GM12878 (cell line): ENCODE measurements around the gene MSH3.

Experiments
- BCL3 ChIP-seq: IDR thresholded peaks from 2 replicates; pipeline ENCODE4 v1.6.1; 2011; ENCODE audit warnings: borderline replicate concordance, low read depth, mild to moderate bottlenecking, moderate library complexity, low read length; ENCODE audit not compliant: insufficient read depth, poor library complexity, severe bottlenecking
- CTCF ChIP-seq, 3 experiments: IDR thresholded peaks in 2 of 3; conservative IDR thresholded peaks in 1 of 3; 2 replicates each; pipeline ENCODE4 v1.5.1; 2011; ENCODE audit warnings: low read depth in 3 of 3, low read length in 3 of 3, mild to moderate bottlenecking in 3 of 3, control low read depth in 2 of 3, moderate library complexity in 2 of 3, inconsistent platforms in 1 of 3, mixed read lengths in 1 of 3; ENCODE audit not compliant: control insufficient read depth in 2 of 3, insufficient read depth in 1 of 3; ENCODE audit errors: extremely low read depth in 1 of 3
- FOXK2 ChIP-seq: fragments of 450-650 bp; IDR thresholded peaks from 2 replicates; pipeline ENCODE4 v1.6.1; 2017; ENCODE audit warnings: mild to moderate bottlenecking, moderate library complexity
- HSF1 ChIP-seq: fragments of 150-350 bp; IDR thresholded peaks from 2 replicates; pipeline ENCODE4 v1.6.1; 2014; ENCODE audit warnings: mild to moderate bottlenecking, low read depth, low read length
- NFYB ChIP-seq: IDR thresholded peaks from 2 replicates; pipeline ENCODE4 v1.6.1; 2011; ENCODE audit warnings: low read depth, mild to moderate bottlenecking, low read length, improper control_type of control experiment, moderate library complexity; ENCODE audit not compliant: insufficient read depth
- POLR2A ChIP-seq: IDR thresholded peaks from 2 replicates; pipeline ENCODE4 v1.6.1; 2011; ENCODE audit warnings: low read depth, mild to moderate bottlenecking, low read length
- RCOR1 ChIP-seq: conservative IDR thresholded peaks from 2 replicates; pipeline ENCODE4 v1.6.1; 2012; ENCODE audit warnings: low read depth, low read length, improper control_type of control experiment
- TCF12 ChIP-seq: IDR thresholded peaks from 2 replicates; pipeline ENCODE4 v1.6.1; 2011; ENCODE audit warnings: low read depth, mild to moderate bottlenecking, low read length

GRCh38 chr5:80725446-80725845, 71.0 kb downstream of the MSH3 start:
- TF ChIP-seq POLR2A (no peak), TCF12 (no peak), BCL3 (no peak), CTCF (IDR thresholded peaks at IDR 0.05 in 2 of 3, conservative IDR thresholded peaks at IDR 0.05 in 1 of 3; ENCODE audit: control insufficient read depth in 2 of 3, extremely low read depth in 1 of 3, insufficient read depth in 1 of 3, low read depth in 3 of 3, low read length in 3 of 3) (no peak), FOXK2 (no peak), HSF1 (no peak), RCOR1 (no peak), NFYB (no peak)
